A673 (cell line): ENCODE measurements around the gene PACS2. TPM values are rescaled to one million over a fixed set of nuclear protein-coding genes. Genes with fewer than 3 reads are reported as not detected.
A peak's percentile ranks its signal among the peaks of the same experiment; 100 is the strongest.

Source experiments
- BruUV-seq: library from RNA; stranded (reverse); fragments of 400-500 nt; replicated peaks from 2 replicates; lab custom pipeline; 2021; lab: Mats Ljungman, UMichigan
- CTCF ChIA-PET: fragments of 300-600 bp; sonication (Branson Sonifier 250); formaldehyde crosslinking; loops from one replicate; lab custom pipeline; 2022; ENCODE audit warnings: antibody characterized with exemption; lab: Charles Lee
- POLR2A ChIA-PET: fragments of 300-600 bp; sonication (Branson Sonifier 250); formaldehyde crosslinking; loops from one replicate; lab custom pipeline; 2022; ENCODE audit warnings: antibody characterized with exemption; ENCODE audit not compliant: low non-redundant PET; lab: Charles Lee
- DNase-seq: peaks from one replicate; pipeline ENCODE4 v3.0.0-alpha.2; 2015; ENCODE audit warnings: low spot score
- H3K27ac ChIP-seq: fragments of 200-600 bp; sonication (generic); 2 replicates; pipeline ENCODE4 v1.5.1; 2016; ENCODE audit warnings: mixed run types, low read depth, mild to moderate bottlenecking, mixed read lengths, antibody characterized with exemption, low read length; ENCODE audit not compliant: poor library complexity, severe bottlenecking
- H3K27me3 ChIP-seq: fragments of 200-600 bp; sonication (generic); replicated peaks from 2 replicates; pipeline ENCODE4 v1.6.1; 2017; ENCODE audit warnings: mixed run types, low read depth, mild to moderate bottlenecking, mixed read lengths, antibody characterized with exemption, low read length; ENCODE audit not compliant: insufficient read depth, poor library complexity
- H3K36me3 ChIP-seq: fragments of 200-600 bp; sonication (generic); 2 replicates; pipeline ENCODE4 v1.6.1; 2016; ENCODE audit warnings: mixed run types, mild to moderate bottlenecking, mixed read lengths, antibody characterized with exemption, low read length; ENCODE audit not compliant: insufficient read depth, poor library complexity, severe bottlenecking
- H3K4me1 ChIP-seq: fragments of 200-600 bp; sonication (generic); 2 replicates; pipeline ENCODE4 v1.6.1; 2017; ENCODE audit warnings: mixed run types, mild to moderate bottlenecking, mixed read lengths, antibody characterized with exemption, low read length; ENCODE audit not compliant: insufficient read depth, poor library complexity, severe bottlenecking
- H3K4me3 ChIP-seq: fragments of 200-600 bp; sonication (generic); 2 replicates; pipeline ENCODE4 v1.5.1; 2016; ENCODE audit warnings: low read depth, mixed run types, mild to moderate bottlenecking, mixed read lengths, low read length; ENCODE audit not compliant: poor library complexity, severe bottlenecking
- H3K9me3 ChIP-seq: fragments of 200-600 bp; sonication (generic); 2 replicates; pipeline ENCODE4 v1.6.1; 2016; ENCODE audit warnings: mixed run types, low read depth, mild to moderate bottlenecking, mixed read lengths, antibody characterized with exemption, low read length; ENCODE audit not compliant: poor library complexity, severe bottlenecking
- CTCF ChIP-seq: fragments of 300-800, 200-600 bp; sonication (generic); conservative IDR thresholded peaks from 2 replicates; pipeline ENCODE4 v1.5.1; 2017; ENCODE audit warnings: low read depth, mild to moderate bottlenecking, antibody characterized with exemption, low read length, moderate library complexity, mixed read lengths
- EZH2 ChIP-seq: fragments of 200-600 bp; sonication (generic); IDR thresholded peaks from 2 replicates; pipeline ENCODE4 v1.6.1; 2017; ENCODE audit warnings: borderline replicate concordance, low read depth, mild to moderate bottlenecking, mixed read lengths, antibody characterized with exemption, low read length; ENCODE audit not compliant: poor library complexity, severe bottlenecking
- intact Hi-C: fragments of 100-400 bp; cut with micrococcal nuclease; formaldehyde crosslinking; loops from one replicate; pipeline ENCODE4 v1.10.0; 2022; ENCODE audit not compliant: unreplicated experiment
- total RNA-seq: library from RNA; stranded (reverse); gene quantifications from 2 replicates; pipeline ENCODE4 v1.2.3, GENCODE V29; 2021

Gene PACS2
- total RNA-seq, 1 experiment from 2014 or later: 52.5 TPM

GRCh38 chr14:105337966-105338741 is 23.6 kb downstream of the PACS2 start:
- no peaks in the 10 kb centered on the region for H3K9me3 ChIP-seq
- CTCF ChIA-PET: no interaction called here
- no peak overlapping the region for H3K27ac ChIP-seq
- H3K4me1 ChIP-seq: no peaks in the 10 kb centered on the region
- no peaks in the 10 kb centered on the region for H3K27me3 ChIP-seq
- intact Hi-C loops: no loop called here
- POLR2A ChIA-PET: no interaction called here
- BruUV-seq: no TSS peak
- TF ChIP-seq EZH2 (no peak), CTCF (no peak)
- no peak overlapping the region for H3K4me3 ChIP-seq
- H3K36me3 ChIP-seq: no peaks in the 10 kb centered on the region
- no peak for DNase-seq

DNA sequence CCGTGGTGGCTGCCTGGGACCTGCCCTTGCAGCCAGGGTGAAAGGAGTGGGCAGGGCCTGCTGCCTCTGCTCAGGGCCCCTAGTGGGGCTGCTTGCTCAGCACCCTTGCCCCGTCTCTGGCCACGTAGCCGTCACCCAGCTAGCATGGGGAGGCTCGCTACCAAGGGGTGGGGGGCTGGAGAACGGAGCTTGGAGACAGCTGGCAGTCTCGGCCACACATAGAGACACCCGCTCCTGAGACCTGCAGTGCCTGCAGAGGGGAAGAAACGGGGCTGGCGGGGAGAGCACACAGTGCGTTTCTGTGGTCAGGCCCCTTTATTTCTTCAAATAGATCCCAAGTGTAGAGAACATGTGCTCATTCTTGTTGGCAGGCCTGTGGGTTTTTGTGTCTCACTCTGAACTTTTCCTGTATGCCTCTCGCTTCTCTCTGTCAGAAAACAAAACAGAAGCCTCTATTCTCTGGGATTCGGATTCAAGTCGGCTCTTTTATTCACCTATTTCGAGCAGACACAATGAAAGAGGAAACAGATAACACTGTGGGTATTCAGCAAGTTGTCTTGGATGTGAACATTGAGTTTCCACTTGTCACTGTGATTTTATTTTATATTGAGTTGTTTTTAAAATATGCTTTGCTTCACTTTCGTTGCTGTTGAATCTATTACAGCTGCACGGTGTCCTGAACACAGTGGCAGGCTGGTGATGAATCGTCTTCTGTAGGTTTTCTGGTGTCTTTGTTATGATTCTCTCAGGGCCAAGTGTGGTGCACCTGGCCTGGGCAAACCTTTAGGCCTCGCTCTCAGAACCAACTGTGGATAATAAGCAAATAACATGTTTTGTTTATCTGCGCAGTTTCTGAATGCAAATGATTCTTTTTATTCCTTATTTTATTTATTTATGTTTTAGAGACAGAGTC is 26.5 kb downstream of the PACS2 start:
- H3K27ac ChIP-seq: peak overlapping the region; percentile 39
- CTCF ChIA-PET: no interaction called here
- DNase-seq: no peak

GRCh38 chr14:105343194-105343593 is 28.6 kb downstream of the PACS2 start:
- BruUV-seq: no TSS peak
- ChIA-PET POLR2A (no interaction called here), CTCF (no interaction called here)
- Histone ChIP-seq H3K36me3 (no peaks in the 10 kb centered on the region), H3K27ac (no peak overlapping the region), H3K4me3 (no peak overlapping the region), H3K27me3 (no peaks in the 10 kb centered on the region), H3K4me1 (no peaks in the 10 kb centered on the region), H3K9me3 (peaks cover 4% of the 10 kb centered on the region)
- TF ChIP-seq CTCF (no peak), EZH2 (no peak)
- peak; percentile 40 for DNase-seq
- intact Hi-C loops: no loop called here

More for the DNA sequence above, 26.5 kb downstream of the PACS2 start:
- Histone ChIP-seq H3K27me3 (no peaks in the 10 kb centered on the region), H3K36me3 (no peaks in the 10 kb centered on the region), H3K9me3 (peaks cover 4% of the 10 kb centered on the region), H3K4me1 (no peaks in the 10 kb centered on the region), H3K4me3 (no peak overlapping the region)
- intact Hi-C loops: no loop called here
- no TSS peak for BruUV-seq
- no peak for TF ChIP-seq EZH2
- TF ChIP-seq CTCF: no peak
- POLR2A ChIA-PET: no interaction called here
